ENCODE data around the gene ATM. TPM values are rescaled to one million over a fixed set of nuclear protein-coding genes. Genes with fewer than 3 reads are reported as not detected.

The ATM gene
- total and polyA plus RNA-seq, 2 experiments from 2014 or later = 7.5 to 43.0 TPM

- no peaks in the 10 kb centered on the region for H3K79me2 ChIP-seq
- no peak overlapping the region for H3K27ac ChIP-seq
- no peaks in the 10 kb centered on the region for H3K9me2 ChIP-seq (replicated peaks; ENCODE audit: insufficient read depth)
- no peaks in the 10 kb centered on the region for H3K36me3 ChIP-seq (replicated peaks; ENCODE audit: insufficient read depth, low read depth)
- no peak overlapping the region for H3K4me2 ChIP-seq
- DNase-seq (ENCODE audit: low spot score) = no peak
- no peaks in the 10 kb centered on the region for H3K27me3 ChIP-seq
- H4K20me1 ChIP-seq (ENCODE audit: insufficient read depth, poor library complexity, severe bottlenecking) = no peaks in the 10 kb centered on the region
- H3K4me1 ChIP-seq (ENCODE audit: insufficient read depth) = no peaks in the 10 kb centered on the region
- H2AFZ ChIP-seq = no peak overlapping the region
- no peak overlapping the region for H3K4me3 ChIP-seq
- TF ChIP-seq EZH2phosphoT487 (IDR thresholded peaks at IDR 0.05; ENCODE audit: low read depth, severe bottlenecking, unreplicated experiment) (no peak), EZH2 (IDR thresholded peaks at IDR 0.05; ENCODE audit: borderline replicate concordance) (no peak), CTCF (IDR thresholded peaks at IDR 0.05; ENCODE audit: poor library complexity) (no peak)
- no peaks in the 10 kb centered on the region for H3K9me3 ChIP-seq (ENCODE audit: low read depth)
- 99% methylated on average over 2 of the region's 2 CpGs for WGBS (ENCODE audit: low lambda C conversion rate, missing lambda C conversion rate)
Measured at GRCh38 chr11:108343714-108344113, 120.8 kb downstream of the ATM start.

GRCh38 chr11:108345767-108346166, 122.9 kb downstream of the ATM start:
- Histone ChIP-seq H3K4me2 (no peak overlapping the region), H3K9me2 (replicated peaks; ENCODE audit: insufficient read depth) (no peaks in the 10 kb centered on the region), H3K27me3 (no peaks in the 10 kb centered on the region), H2AFZ (no peak overlapping the region), H3K9me3 (ENCODE audit: low read depth) (no peaks in the 10 kb centered on the region), H3K4me1 (ENCODE audit: insufficient read depth) (no peaks in the 10 kb centered on the region), H3K36me3 (replicated peaks; ENCODE audit: insufficient read depth, low read depth) (no peaks in the 10 kb centered on the region), H4K20me1 (ENCODE audit: insufficient read depth, poor library complexity, severe bottlenecking) (no peaks in the 10 kb centered on the region), H3K27ac (no peak overlapping the region), H3K4me3 (no peak overlapping the region), H3K79me2 (no peaks in the 10 kb centered on the region)
- 98% methylated on average over 4 of the region's 4 CpGs for WGBS (ENCODE audit: low lambda C conversion rate, missing lambda C conversion rate)
- no peak for DNase-seq (ENCODE audit: low spot score)
- TF ChIP-seq EZH2phosphoT487 (IDR thresholded peaks at IDR 0.05; ENCODE audit: low read depth, severe bottlenecking, unreplicated experiment) (no peak), EZH2 (IDR thresholded peaks at IDR 0.05; ENCODE audit: borderline replicate concordance) (no peak), CTCF (IDR thresholded peaks at IDR 0.05; ENCODE audit: poor library complexity) (no peak)

- no peak overlapping the region for H3K4me3 ChIP-seq
- peaks cover 2% of the 10 kb centered on the region for H3K36me3 ChIP-seq (replicated peaks; ENCODE audit: insufficient read depth, low read depth)
- TF ChIP-seq EZH2 (IDR thresholded peaks at IDR 0.05; ENCODE audit: borderline replicate concordance) = no peak
- no peak for TF ChIP-seq EZH2phosphoT487 (IDR thresholded peaks at IDR 0.05; ENCODE audit: low read depth, severe bottlenecking, unreplicated experiment)
- TF ChIP-seq CTCF (IDR thresholded peaks at IDR 0.05; ENCODE audit: poor library complexity) = no peak
- H3K27me3 ChIP-seq = no peaks in the 10 kb centered on the region
- no peaks in the 10 kb centered on the region for H3K4me1 ChIP-seq (ENCODE audit: insufficient read depth)
- DNase-seq (ENCODE audit: low spot score) = no peak
- H3K79me2 ChIP-seq = no peaks in the 10 kb centered on the region
- no peak overlapping the region for H3K4me2 ChIP-seq
- no peak overlapping the region for H2AFZ ChIP-seq
- no peaks in the 10 kb centered on the region for H3K9me3 ChIP-seq (ENCODE audit: low read depth)
- H3K9me2 ChIP-seq (replicated peaks; ENCODE audit: insufficient read depth) = no peaks in the 10 kb centered on the region
- no peak overlapping the region for H3K27ac ChIP-seq
- no peaks in the 10 kb centered on the region for H4K20me1 ChIP-seq (ENCODE audit: insufficient read depth, poor library complexity, severe bottlenecking)
Measured at GRCh38 chr11:108346451-108346850, 123.6 kb downstream of the ATM start.

GRCh38 chr11:108351468-108351867, 128.6 kb downstream of the ATM start:
- Histone ChIP-seq H3K79me2 (no peaks in the 10 kb centered on the region), H3K4me2 (no peak overlapping the region), H3K9me3 (ENCODE audit: low read depth) (no peaks in the 10 kb centered on the region), H3K27me3 (no peaks in the 10 kb centered on the region), H3K4me3 (no peak overlapping the region), H3K9me2 (replicated peaks; ENCODE audit: insufficient read depth) (no peaks in the 10 kb centered on the region), H4K20me1 (ENCODE audit: insufficient read depth, poor library complexity, severe bottlenecking) (no peaks in the 10 kb centered on the region), H3K4me1 (ENCODE audit: insufficient read depth) (no peaks in the 10 kb centered on the region), H3K36me3 (replicated peaks; ENCODE audit: insufficient read depth, low read depth) (peaks cover 3% of the 10 kb centered on the region), H2AFZ (no peak overlapping the region), H3K27ac (no peak overlapping the region)
- TF ChIP-seq EZH2phosphoT487 (IDR thresholded peaks at IDR 0.05; ENCODE audit: low read depth, severe bottlenecking, unreplicated experiment) (no peak), CTCF (IDR thresholded peaks at IDR 0.05; ENCODE audit: poor library complexity) (no peak), EZH2 (IDR thresholded peaks at IDR 0.05; ENCODE audit: borderline replicate concordance) (no peak)
- DNase-seq (ENCODE audit: low spot score) = no peak

Measured in hepatocyte (in vitro differentiated cells).